Measurements from ENCODE around the gene HOXC5.

The HOXC5 gene

DNA sequence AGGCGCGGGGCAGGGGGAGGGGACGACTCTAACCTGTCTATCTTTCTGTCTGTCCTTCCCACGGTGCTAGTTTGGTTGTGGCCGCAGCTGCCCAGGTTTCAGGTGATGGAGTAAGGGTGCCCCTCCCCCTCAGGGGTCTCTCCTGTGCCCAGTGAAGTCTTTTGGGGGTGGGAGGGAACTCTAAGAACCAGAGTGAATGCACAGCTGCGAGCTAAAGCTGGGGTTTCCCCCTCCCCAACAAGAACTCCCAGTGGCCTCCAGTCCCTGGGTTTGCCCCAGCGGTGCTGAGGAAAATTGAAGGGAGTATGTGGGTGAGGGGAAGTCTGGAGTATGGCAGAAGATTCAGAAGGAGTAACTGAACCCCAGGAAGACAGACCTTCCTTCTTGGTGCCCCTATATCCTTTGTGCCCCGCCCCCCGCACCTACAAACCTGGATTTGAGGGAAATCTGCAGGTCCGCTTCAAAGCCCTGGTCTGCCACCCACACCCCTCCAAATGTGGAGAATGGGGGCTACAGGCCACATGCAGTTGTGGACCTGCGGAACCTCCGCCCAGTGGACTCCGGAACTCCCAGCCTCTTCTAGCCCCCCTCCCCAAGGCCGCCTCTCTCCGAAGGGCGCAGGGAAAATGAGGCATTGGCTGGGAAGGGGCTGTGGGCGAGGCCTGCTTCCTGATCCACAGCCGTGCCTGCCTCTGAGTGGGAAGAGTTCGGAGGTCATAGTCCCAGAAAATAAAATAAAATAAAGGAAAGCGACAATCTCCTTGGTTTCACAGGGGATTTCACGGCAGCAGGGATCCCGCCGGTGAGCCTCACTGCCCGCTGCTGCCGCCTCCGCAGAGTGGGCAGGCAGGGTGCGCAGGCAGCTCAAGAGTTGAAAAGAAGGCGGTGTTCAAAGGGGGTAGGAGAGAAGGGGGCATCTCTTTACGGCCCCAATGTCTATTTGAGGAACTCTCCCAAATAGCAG, 36.3 kb upstream of the HOXC5 start:
- DNase-seq: no peak

GRCh38 chr12:53997204-53998109, 35.4 kb upstream of the HOXC5 start:
- peak; percentile 75 for DNase-seq

DNA sequence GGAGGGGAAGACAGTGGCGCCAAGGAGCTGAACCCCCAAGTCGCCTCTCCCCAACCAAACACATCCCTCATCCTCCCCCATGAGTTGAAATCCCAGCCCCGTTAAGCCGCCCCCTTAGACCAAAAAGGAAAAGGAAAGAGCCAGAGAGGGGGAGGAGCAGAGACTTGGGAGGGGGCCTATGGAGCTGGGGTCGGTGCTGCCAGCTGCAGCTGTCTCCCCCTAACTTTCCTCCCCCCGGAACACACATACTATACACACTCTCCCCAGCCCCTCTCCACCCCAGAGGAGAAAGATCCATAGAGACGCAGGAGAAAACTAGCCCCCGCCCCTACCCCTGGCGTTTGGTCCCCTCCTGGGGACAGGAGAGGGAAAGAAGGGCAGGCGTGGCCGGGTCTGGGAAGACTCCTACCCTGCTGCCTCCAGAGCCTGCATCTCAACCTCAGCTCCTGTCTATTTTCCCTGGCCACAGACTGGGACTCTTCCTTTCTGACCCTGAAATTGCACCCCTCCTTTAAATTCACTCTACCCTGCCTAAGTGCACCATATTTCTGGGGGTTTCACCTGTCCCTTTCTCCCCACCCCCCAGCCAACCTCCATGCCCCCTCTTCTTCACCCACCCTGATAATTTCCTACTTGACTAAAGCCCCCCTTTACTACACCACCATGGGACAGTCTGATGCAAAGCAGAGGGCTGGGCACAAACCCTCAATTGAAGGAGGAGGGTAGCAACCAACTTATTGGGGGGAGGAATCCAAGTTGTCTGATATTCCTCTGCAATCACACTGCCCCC, 34.5 kb upstream of the HOXC5 start:
- no peak for DNase-seq

GRCh38 chr12:53998900-53999236, 34.0 kb upstream of the HOXC5 start:
- DNase-seq: no peak

DNA sequence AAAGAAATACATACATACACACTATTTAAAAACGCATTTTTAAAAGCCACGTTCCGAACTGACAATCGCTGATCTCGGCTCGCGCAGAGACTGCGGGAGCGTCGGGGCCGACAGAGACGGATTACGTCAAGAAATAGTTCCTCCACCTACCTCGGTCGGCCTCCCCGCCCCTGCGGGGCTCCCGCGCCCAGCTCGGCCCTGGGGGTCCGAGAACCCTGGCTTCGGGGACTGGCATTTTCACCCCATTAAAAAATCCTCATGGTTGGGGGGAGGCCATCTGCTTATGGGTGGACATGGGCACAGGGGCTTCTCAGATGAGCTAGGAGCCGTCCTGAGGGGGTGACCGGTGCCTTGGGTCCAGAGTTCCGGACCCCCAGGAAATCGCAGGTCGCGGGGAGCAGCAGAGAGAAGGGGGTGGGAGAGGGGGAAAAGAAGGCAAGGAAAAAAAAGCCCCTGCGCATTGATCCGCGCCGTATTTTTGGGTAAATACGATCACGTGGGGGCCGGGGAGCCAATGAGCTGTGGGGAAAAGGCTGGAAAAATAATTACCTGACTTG, 33.2 kb upstream of the HOXC5 start:
- DNase-seq: peak; percentile 89

- DNase-seq: no peak
These were observed 32.4 kb upstream of the HOXC5 start, which contains the start of gene HOXC9 for GRCh38 chr12:54000116-54001114. Gene HOXC9, plus strand, starts transcription at chr12:54000161. Its CDS starts 28 bp downstream, at chr12:54000189.

GRCh38 chr12:54001283-54002187, 31.3 kb upstream of the HOXC5 start:
- no peak for DNase-seq

- DNase-seq: no peak
These were observed 30.5 kb upstream of the HOXC5 start for GRCh38 chr12:54002278-54002914.

DNA sequence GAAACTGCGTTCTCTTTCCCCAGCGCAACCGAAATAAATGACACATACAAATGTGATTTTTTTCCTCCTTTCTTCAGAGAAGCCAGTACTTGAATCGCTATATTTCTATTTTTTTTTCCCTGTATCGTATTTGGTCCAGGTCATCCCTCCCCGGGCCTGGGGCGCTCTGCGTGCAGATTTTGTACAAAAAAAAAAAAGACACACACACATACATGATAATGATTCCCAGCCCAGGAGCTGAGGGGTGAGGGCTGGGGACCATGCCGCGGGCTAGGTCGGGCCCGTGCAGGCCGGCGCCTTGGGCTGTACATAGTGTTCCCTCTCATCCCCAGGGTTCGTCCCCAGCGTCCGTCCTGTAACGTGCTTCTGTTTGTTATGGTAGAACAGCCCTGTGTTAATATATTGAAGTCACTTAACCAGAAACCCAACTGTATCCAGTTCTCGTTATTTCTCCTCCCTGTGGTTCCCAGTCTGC, 29.9 kb upstream of the HOXC5 start:
- DNase-seq: no peak

DNA sequence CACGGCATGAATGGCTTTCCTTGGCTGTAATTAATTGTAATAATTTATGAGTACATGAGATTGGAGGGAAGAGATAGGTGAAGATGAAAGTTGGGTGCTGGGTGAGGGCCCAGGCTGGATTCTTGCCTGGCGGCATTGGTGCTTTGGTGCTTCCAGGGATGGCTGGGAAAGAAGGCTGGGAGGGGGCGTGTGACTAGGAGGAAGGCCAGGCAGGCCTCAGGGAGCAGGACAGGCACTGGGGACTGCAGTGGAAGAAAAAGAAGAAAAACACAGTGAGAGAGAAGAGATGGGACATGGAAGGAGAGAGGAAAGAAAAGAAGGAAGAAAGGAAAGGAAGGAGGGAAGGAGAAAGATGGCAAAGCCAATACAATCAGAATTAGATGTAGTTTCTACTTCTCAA, 29.2 kb upstream of the HOXC5 start:
- no peak for DNase-seq

DNA sequence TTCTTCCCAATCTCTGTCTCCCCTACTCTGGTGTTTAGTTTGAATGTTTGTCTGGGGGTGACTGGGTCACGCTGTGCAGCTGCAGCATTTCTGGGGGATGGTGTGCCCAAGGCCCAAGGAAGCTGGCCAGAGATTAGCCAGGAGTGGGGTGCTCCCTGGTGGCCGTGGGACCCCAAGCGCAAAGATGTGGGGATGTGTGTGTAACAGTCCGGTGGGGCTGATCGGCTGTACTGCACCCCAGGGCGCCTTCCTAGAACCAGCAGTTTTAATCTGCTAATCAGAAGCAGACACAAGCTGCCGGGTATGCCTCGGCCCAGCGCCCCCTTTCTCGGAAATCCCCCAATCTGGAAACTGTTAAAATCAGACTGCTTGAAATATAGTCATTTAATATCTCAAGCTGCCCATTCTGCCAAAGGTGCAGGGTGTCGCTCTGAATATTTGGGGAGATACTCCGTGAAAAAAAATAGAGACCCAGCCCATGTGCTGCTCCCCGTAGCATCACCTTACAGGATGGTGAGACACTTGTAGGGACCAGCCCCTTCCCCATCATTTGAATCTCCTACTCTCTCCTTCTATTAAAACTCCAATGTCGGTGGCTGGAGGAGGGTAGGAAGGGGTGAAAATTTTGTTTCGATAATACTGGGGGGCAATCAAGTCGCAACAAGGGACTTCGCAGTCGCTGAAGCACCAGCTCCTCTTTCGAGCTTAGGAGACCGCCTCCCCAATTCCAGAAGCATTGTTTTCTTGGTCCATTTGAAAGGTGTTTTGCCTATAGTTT, 28.6 kb upstream of the HOXC5 start:
- no peak for DNase-seq

DNA sequence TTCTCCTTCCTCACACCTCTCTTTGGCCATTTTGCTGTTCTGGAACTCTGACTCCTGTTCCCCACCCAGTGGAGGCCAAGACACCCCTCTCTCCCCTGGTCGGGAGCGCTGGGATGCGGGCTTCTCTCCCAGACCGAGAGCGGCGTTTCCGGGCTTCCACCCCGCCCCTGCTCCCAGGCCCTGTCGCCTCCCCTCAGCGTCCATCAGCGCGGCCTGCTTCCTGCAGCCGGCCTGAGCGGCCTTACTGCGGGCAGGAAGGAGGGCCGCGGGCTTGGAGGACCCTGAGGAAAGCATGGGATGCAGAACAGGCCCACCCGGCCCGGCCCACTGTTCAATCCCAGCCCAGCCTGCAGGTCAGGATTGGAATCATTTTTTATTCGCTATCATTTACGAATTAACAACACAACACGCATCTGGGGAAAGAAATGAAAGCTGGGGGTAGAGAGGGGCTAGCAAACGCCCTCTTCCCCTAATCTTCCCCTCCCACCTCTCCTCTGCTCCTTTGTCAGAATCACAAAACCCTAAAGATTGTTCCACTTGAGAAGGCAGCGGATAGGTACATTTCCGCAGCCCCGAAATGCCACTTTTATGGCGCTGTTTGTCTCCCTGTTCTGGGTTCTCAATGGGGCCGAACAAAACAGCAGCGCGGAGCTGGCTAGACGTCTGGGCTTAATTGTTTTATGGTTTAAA, 27.9 kb upstream of the HOXC5 start:
- DNase-seq: peak; percentile 78

DNA sequence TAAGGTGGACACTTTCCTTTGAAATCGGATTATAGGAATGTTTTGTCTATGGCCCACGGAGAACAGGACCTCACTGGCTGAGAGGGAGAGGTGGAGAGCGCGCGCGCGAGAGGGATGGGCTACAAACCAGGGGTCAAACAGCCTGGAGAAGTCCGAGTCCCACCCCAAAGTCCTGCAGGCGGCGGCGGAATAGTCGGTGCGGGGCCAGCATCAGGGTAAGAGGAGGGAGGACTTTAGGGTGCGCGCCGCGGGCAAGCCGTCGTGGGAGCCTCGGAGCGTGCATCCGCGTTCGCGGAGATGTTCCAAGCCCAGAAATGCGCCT, 27.4 kb upstream of the HOXC5 start:
- DNase-seq: no peak

- DNase-seq: peak; percentile 92
These were observed 26.8 kb upstream of the HOXC5 start for GRCh38 chr12:54005853-54006558.

GRCh38 chr12:54006559-54007220, 26.2 kb upstream of the HOXC5 start:
- no peak for DNase-seq

DNA sequence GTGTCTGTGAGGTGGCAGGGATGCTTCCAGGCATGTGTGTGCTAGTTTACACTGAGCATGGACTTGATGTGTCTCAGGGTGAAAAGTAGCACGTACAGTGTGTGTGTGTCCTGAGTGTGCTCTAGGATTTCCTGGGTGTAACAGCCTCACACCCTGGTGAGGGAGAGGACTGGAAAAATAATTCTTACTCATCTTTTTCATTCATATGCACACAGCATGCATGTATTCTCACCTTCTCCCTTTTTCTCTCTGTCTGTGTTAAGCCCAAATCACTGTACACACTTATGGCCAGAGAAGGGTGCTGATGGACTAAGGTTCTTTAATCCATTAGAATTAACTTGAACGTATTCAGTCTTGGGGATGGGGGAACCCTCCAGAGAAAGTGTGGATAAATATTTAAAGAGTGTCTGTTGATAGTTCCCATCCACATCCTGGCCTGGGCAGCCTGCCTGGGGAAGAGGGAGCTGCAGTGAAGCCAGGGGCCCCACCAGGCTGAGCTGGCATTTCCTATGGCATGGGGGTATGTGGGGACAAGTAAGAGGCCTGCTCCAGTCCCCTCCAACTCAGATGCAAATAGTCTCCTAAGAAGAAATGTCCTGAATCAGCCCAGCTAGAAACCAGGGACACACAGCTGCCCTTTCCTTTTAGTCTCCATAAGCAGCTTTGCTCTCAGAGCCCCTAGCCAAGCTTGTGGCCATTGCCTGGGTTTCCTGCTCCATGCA, 25.2 kb upstream of the HOXC5 start:
- no peak for DNase-seq
